Activated CD4-positive, alpha-beta T cell treated with anti-CD3 and anti-CD28 coated beads, Interleukin-2, amount 10 ng/mL, durations not matched to agents 24 days and 14 days (primary cell): ENCODE measurements around the gene SLC9B1. TPM values are rescaled to one million over a fixed set of nuclear protein-coding genes. Genes with fewer than 3 reads are reported as not detected.
A peak's percentile ranks its signal among the peaks of the same experiment; 100 is the strongest.

Experiments used
- DNase-seq: peaks from one replicate; pipeline ENCODE4 v3.0.0; 2022
- H3K27ac Mint-ChIP-seq: one replicate; pipeline ENCODE4 v1.8.0; 2022; ENCODE audit warnings: mild to moderate bottlenecking, mixed read lengths
- H3K27me3 Mint-ChIP-seq: one replicate; pipeline ENCODE4 v1.8.0; 2022; ENCODE audit warnings: mixed read lengths
- H3K36me3 Mint-ChIP-seq: one replicate; pipeline ENCODE4 v1.8.0; 2022; ENCODE audit warnings: low read depth, mild to moderate bottlenecking, mixed read lengths
- H3K4me1 Mint-ChIP-seq: one replicate; pipeline ENCODE4 v1.8.0; 2021; ENCODE audit warnings: mixed read lengths
- H3K4me3 Mint-ChIP-seq: one replicate; pipeline ENCODE4 v1.8.0; 2022; ENCODE audit warnings: mild to moderate bottlenecking, moderate library complexity, mixed read lengths
- H3K9me3 Mint-ChIP-seq: one replicate; pipeline ENCODE4 v1.8.0; 2021; ENCODE audit warnings: mixed read lengths
- intact Hi-C: fragments of 100-400 bp; cut with micrococcal nuclease; formaldehyde crosslinking; loops from one replicate; pipeline ENCODE4 v1.15.1; 2023
- total RNA-seq: library from RNA; stranded (reverse); gene quantifications from 2 replicates; pipeline ENCODE4 v1.2.3, GENCODE V29; 2022

The SLC9B1 gene
- total RNA-seq = 0.23 and 0.47 TPM in 2 replicates

DNA sequence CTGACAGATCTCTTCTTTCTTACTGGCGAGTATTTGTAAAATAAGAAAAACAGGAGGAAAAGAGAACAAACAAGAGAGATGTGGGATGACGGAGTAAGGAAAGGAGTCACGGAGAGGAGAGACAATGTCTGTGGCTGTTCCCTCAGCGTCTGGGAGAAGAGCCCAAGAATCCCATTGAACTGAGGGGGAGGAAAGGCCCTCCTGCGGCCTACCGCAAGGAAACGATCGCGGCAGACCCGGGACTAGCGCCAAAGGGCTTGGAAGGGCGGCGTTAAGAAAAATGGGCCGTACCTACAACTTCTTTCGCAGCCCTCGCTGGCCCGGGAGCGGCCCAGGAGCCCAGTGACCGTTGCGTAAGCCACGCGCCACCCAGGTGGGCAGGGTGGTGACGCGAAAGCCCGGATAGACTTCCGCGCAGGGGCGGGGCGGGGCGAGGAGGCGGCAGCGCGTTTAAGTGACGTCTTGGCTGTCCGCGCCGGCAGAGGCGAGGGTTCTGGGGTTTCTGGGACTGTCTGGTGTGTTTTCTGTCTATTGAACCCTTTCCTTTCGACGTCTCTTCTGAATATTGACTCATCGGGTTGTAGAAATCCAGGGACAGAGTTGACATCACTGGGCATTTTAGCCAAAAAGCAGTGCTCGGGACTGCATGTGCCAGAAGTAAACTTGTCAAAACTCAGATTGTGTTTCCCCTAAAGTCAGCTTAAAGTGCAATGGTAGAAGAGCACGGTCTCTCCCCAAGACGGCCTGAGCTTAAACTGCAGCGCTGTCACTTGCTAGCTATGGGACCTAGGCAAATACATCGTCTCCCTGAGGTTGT, at the start of gene SLC9B1:
TSS of gene SLC9B1 (minus strand) at position 398 of the 817 bp plus-strand sequence. CDS start 27,994 bp downstream, outside the sequence.
- H3K9me3 Mint-ChIP-seq = no peaks in the 10 kb centered on the region
- H3K36me3 Mint-ChIP-seq = peaks cover 10% of the 10 kb centered on the region
- intact Hi-C loops = loop anchor here (1.0 to 5.0 kb wide), 7 partner anchors 57 to 675 kb away; partner anchors contain the start of genes BDH2, MANBA, SLC39A8 and SLC9B2
- peaks cover 22% of the 10 kb centered on the region for H3K4me1 Mint-ChIP-seq
- H3K4me3 Mint-ChIP-seq = peak within 1 kb of the TSS; percentile 93
- no peaks in the 10 kb centered on the region for H3K27me3 Mint-ChIP-seq
- peak; percentile 98 for DNase-seq
- H3K27ac Mint-ChIP-seq = peak within 1 kb of the TSS; percentile 94

- peaks cover 26% of the 10 kb centered on the region for H3K4me1 Mint-ChIP-seq
- no peak overlapping the region for H3K27ac Mint-ChIP-seq
- no peak overlapping the region for H3K4me3 Mint-ChIP-seq
- intact Hi-C loops = no loop called here
- H3K27me3 Mint-ChIP-seq = no peaks in the 10 kb centered on the region
- no peaks in the 10 kb centered on the region for H3K9me3 Mint-ChIP-seq
- DNase-seq = no peak
- H3K36me3 Mint-ChIP-seq = peaks cover 50% of the 10 kb centered on the region
Measured at GRCh38 chr4:103067841-103068547, 48.5 kb upstream of the SLC9B1 start.

DNA sequence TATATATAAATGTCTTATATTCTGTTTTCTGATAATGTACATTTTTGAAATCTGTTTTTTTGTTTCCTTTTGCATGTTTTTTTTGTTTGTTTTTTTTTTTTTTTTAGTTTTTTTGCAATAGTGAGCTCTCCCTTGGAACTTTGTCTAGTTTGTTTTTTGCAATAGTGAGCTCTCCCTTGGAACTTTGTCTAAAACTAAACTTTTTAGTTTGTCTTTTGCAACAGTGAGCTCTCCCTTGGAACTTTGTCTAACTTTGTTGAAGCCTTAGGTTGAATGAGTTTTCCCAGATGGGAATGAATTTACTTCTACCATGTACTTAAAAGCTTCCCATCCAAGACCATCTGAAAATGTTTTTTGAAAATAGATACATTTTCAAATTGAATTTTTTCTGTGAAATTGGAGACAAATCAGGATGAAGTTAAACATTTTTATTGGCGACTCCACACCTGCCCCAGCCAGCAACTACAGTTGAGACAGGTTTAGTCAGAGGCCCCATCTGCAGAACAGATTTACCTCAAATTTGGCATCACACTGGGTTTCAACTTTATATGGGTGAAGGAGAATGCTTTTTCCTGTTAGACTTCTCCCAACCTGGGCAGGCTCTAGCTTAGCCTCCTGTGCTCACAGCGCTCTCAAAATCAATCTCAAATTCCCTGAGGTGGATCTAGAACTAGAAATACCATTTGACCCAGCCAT, 41.1 kb upstream of the SLC9B1 start:
- peaks cover 50% of the 10 kb centered on the region for H3K36me3 Mint-ChIP-seq
- no peak for DNase-seq
- intact Hi-C loops = no loop called here
- H3K4me1 Mint-ChIP-seq = peaks cover 4% of the 10 kb centered on the region
- H3K4me3 Mint-ChIP-seq = no peak overlapping the region
- H3K27ac Mint-ChIP-seq = no peak overlapping the region
- H3K9me3 Mint-ChIP-seq = peaks cover 3% of the 10 kb centered on the region
- H3K27me3 Mint-ChIP-seq = no peaks in the 10 kb centered on the region

GRCh38 chr4:103054030-103054429, 34.5 kb upstream of the SLC9B1 start:
- Mint-ChIP-seq H3K4me1 (peaks cover 9% of the 10 kb centered on the region), H3K9me3 (no peaks in the 10 kb centered on the region), H3K27me3 (no peaks in the 10 kb centered on the region), H3K4me3 (no peak overlapping the region), H3K27ac (no peak overlapping the region), H3K36me3 (peaks cover 28% of the 10 kb centered on the region)
- intact Hi-C loops = no loop called here
- DNase-seq = no peak

GRCh38 chr4:103052779-103053178, 33.3 kb upstream of the SLC9B1 start:
- H3K36me3 Mint-ChIP-seq = peaks cover 35% of the 10 kb centered on the region
- intact Hi-C loops = no loop called here
- H3K4me3 Mint-ChIP-seq = no peak overlapping the region

DNA sequence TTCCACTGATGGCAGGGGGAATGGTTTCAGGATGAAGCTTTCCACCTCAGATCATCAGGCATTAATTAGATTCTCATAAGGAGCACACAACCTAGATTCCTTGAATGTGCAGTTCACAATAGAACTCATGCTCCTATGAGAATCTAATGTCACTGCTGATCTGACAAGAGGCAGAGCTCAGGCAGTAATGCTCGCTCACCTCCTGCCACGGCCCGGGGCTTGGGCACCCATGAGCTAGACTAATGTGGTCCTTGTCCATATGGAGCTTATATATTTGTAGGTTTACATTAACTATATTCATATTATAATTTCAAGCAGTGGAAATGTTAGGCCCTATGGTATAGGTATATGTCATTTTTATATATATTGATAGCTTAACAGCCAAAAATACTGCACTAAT, 32.6 kb upstream of the SLC9B1 start:
- Mint-ChIP-seq H3K9me3 (no peaks in the 10 kb centered on the region), H3K4me1 (peaks cover 9% of the 10 kb centered on the region), H3K27me3 (no peaks in the 10 kb centered on the region), H3K27ac (no peak overlapping the region), H3K4me3 (no peak overlapping the region), H3K36me3 (peaks cover 38% of the 10 kb centered on the region)
- intact Hi-C loops = no loop called here
- no peak for DNase-seq

More at GRCh38 chr4:103052779-103053178, 33.3 kb upstream of the SLC9B1 start:
- no peaks in the 10 kb centered on the region for H3K27me3 Mint-ChIP-seq
- H3K27ac Mint-ChIP-seq = no peak overlapping the region
- DNase-seq = no peak
- H3K4me1 Mint-ChIP-seq = peaks cover 9% of the 10 kb centered on the region
- no peaks in the 10 kb centered on the region for H3K9me3 Mint-ChIP-seq

GRCh38 chr4:103050736-103051436, 31.4 kb upstream of the SLC9B1 start:
- DNase-seq = no peak
- H3K4me1 Mint-ChIP-seq = peaks cover 14% of the 10 kb centered on the region
- intact Hi-C loops = no loop called here
- H3K27me3 Mint-ChIP-seq = no peaks in the 10 kb centered on the region
- H3K27ac Mint-ChIP-seq = peak overlapping the region; percentile 62
- H3K36me3 Mint-ChIP-seq = peaks cover 42% of the 10 kb centered on the region
- H3K4me3 Mint-ChIP-seq = no peak overlapping the region
- no peaks in the 10 kb centered on the region for H3K9me3 Mint-ChIP-seq

GRCh38 chr4:103046416-103047290, 27.1 kb upstream of the SLC9B1 start:
- Mint-ChIP-seq H3K27me3 (no peaks in the 10 kb centered on the region), H3K9me3 (no peaks in the 10 kb centered on the region), H3K4me3 (no peak overlapping the region), H3K36me3 (peaks cover 42% of the 10 kb centered on the region), H3K27ac (no peak overlapping the region), H3K4me1 (peaks cover 14% of the 10 kb centered on the region)
- intact Hi-C loops = loop anchor here (1.0 to 2.0 kb wide), 3 partner anchors 18 to 52 kb away; partner anchors contain the start of gene BDH2
- peak; percentile 79 for DNase-seq

- peaks cover 41% of the 10 kb centered on the region for H3K36me3 Mint-ChIP-seq
- DNase-seq = no peak
- H3K4me3 Mint-ChIP-seq = no peak overlapping the region
- H3K27me3 Mint-ChIP-seq = no peaks in the 10 kb centered on the region
- H3K4me1 Mint-ChIP-seq = peaks cover 5% of the 10 kb centered on the region
- no peaks in the 10 kb centered on the region for H3K9me3 Mint-ChIP-seq
- intact Hi-C loops = no loop called here
- no peak overlapping the region for H3K27ac Mint-ChIP-seq
Measured at GRCh38 chr4:103044183-103044582, 24.7 kb upstream of the SLC9B1 start.

- intact Hi-C loops = no loop called here
- H3K36me3 Mint-ChIP-seq = peaks cover 32% of the 10 kb centered on the region
- peaks cover 11% of the 10 kb centered on the region for H3K4me1 Mint-ChIP-seq
- peaks cover 5% of the 10 kb centered on the region for H3K9me3 Mint-ChIP-seq
- no peak overlapping the region for H3K27ac Mint-ChIP-seq
- no peaks in the 10 kb centered on the region for H3K27me3 Mint-ChIP-seq
- DNase-seq = no peak
- no peak overlapping the region for H3K4me3 Mint-ChIP-seq
Measured at GRCh38 chr4:103036169-103036568, 16.7 kb upstream of the SLC9B1 start.

- no peak overlapping the region for H3K27ac Mint-ChIP-seq
- H3K4me3 Mint-ChIP-seq = no peak overlapping the region
- intact Hi-C loops = no loop called here
- H3K36me3 Mint-ChIP-seq = peaks cover 43% of the 10 kb centered on the region
- H3K9me3 Mint-ChIP-seq = peaks cover 5% of the 10 kb centered on the region
- no peaks in the 10 kb centered on the region for H3K27me3 Mint-ChIP-seq
- H3K4me1 Mint-ChIP-seq = peaks cover 11% of the 10 kb centered on the region
- DNase-seq = peak; percentile 62
Measured at GRCh38 chr4:103032574-103032973, 13.1 kb upstream of the SLC9B1 start.

DNA sequence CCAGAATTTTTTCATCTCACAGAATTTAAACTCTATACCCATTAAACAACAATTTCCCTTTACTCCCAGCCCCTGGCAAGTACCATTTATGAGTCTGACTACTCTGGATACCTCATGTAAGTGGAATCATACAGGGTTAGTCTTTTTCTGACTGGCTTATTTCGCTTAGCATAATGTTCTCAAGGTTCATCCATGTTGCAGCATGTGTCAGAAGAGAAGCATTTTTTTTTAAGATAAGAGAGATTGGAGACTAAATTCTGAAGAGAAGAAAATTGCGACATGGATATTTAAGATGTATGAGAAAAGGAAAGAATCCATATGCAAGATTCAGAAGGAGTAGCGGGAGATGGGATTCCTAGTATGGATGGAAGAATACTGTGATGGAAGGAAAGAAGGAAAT, 11.3 kb upstream of the SLC9B1 start:
- no peak overlapping the region for H3K4me3 Mint-ChIP-seq

More for the DNA sequence above, 11.3 kb upstream of the SLC9B1 start:
- Mint-ChIP-seq H3K27ac (no peak overlapping the region), H3K4me1 (peaks cover 15% of the 10 kb centered on the region), H3K36me3 (peaks cover 36% of the 10 kb centered on the region), H3K27me3 (no peaks in the 10 kb centered on the region), H3K9me3 (peaks cover 5% of the 10 kb centered on the region)
- DNase-seq = no peak
- intact Hi-C loops = no loop called here
